ENCODE results near the gene DMAC2. TPM values are rescaled to one million over a fixed set of nuclear protein-coding genes. Genes with fewer than 3 reads are reported as not detected.

The DMAC2 gene
- total and polyA plus RNA-seq, 2 of the 13 experiments (the other 11 are each of a cell fraction or from before 2014, with no cell fraction given): 39.0 to 66.0 TPM

- Histone ChIP-seq H3K9me3 (ENCODE audit: low read length) (no peaks in the 10 kb centered on the region), H2AFZ (ENCODE audit: low read length) (no peak overlapping the region), H3K79me2 (ENCODE audit: insufficient read depth, low read length) (no peaks in the 10 kb centered on the region), H3K36me3 (replicated peaks in 1 of 2; ENCODE audit: control insufficient read depth in 1 of 2, insufficient read depth in 2 of 2, low read length in 2 of 2) (no peaks in the 10 kb centered on the region), H3K4me3 (replicated peaks in 1 of 3; ENCODE audit: insufficient read depth in 1 of 3, low read depth in 2 of 3, low read length in 3 of 3) (no peak overlapping the region), H3K4me1 (ENCODE audit: insufficient read depth, low read length) (no peaks in the 10 kb centered on the region), H3K4me2 (ENCODE audit: low read depth, low read length) (no peak overlapping the region), H3K27me3 (ENCODE audit: control insufficient read depth in 1 of 2, insufficient read depth in 2 of 2, low read length in 2 of 2) (peaks cover 0 to 15% of the 10 kb centered on the region in 2 experiments; a peak in 3 of 5 replicates), H4K20me1 (ENCODE audit: insufficient read depth, low read length) (no peaks in the 10 kb centered on the region), H3K27ac (ENCODE audit: extremely low read length, insufficient read depth, low read length) (no peak overlapping the region), H3K9ac (ENCODE audit: insufficient read depth, low read depth, low read length) (no peak overlapping the region)
- DNase-seq (ENCODE audit: low spot score) (no peak), ATAC-seq (no peak), FAIRE-seq (no peak)
- TF ChIP-seq ZNF276 (CRISPR knock-in tag; IDR thresholded peaks at IDR 0.05; ENCODE audit: low read depth): no peak
- no peak for TF ChIP-seq ATF3 (CRISPR knock-in tag; IDR thresholded peaks at IDR 0.05)
- no peak for TF ChIP-seq TP53 (CRISPR knock-in tag; conservative IDR thresholded peaks at IDR 0.05)
- no peak for TF ChIP-seq FOXO1 (CRISPR knock-in tag; IDR thresholded peaks at IDR 0.05)
- TF ChIP-seq ARID5B (CRISPR knock-in tag; IDR thresholded peaks at IDR 0.05): no peak
- TF ChIP-seq NFE2L1 (CRISPR knock-in tag; IDR thresholded peaks at IDR 0.05; ENCODE audit: borderline replicate concordance): no peak
- no peak for TF ChIP-seq NFYC (CRISPR knock-in tag; IDR thresholded peaks at IDR 0.05)
- TF ChIP-seq KLF16 (CRISPR knock-in tag; IDR thresholded peaks at IDR 0.05): no peak
- TF ChIP-seq ZNF18 (CRISPR knock-in tag; IDR thresholded peaks at IDR 0.05; ENCODE audit: insufficient replicate concordance): no peak
- intact Hi-C loops (cut with micrococcal nuclease; ENCODE audit: unreplicated experiment): no loop called here
- in situ Hi-C loops (cut with HindIII; ENCODE audit: extremely low pct_ligation_motif_present, low pct_unique_long_range_greater_than_20kb): no loop called here
- ChIA-PET POLR2A (no interaction called here), CTCF (ENCODE audit: low intra/inter-chr PET ratio, low total read pairs) (no interaction called here)
- no TSS peak for BruUV-seq (replicated peaks)
- 31% methylated on average over 15 of the region's 15 CpGs for WGBS (ENCODE audit: low lambda C conversion rate)
These were observed 39.4 kb upstream of the DMAC2 start for GRCh38 chr19:41478875-41479756.

Data from HepG2 (cell line).